GM23338 (cell line): ENCODE data around the gene UBE2J1.

Experiments
- CREB1 ChIP-seq: fragments of 250-450 bp; sonication (Bioruptor Pico); IDR thresholded peaks from 2 replicates; pipeline ENCODE4 v1.5.0; 2020; ENCODE audit warnings: low read depth, mild to moderate bottlenecking, moderate library complexity
- CTCF ChIP-seq, 2 experiments: fragments of 200-600 bp in 1 of 2; sonication (generic) in 1 of 2; conservative IDR thresholded peaks; 2 replicates each; pipeline versions ENCODE4 v1.5.1 to v1.6.1; 2016 to 2017; ENCODE audit warnings: antibody characterized with exemption in 2 of 2, low read depth in 2 of 2, mild to moderate bottlenecking in 2 of 2, moderate library complexity in 1 of 2
- ETS1 ChIP-seq: IDR thresholded peaks from 2 replicates; pipeline ENCODE4 v1.6.1; 2016; ENCODE audit warnings: antibody characterized with exemption
- EZH2 ChIP-seq: fragments of 200-600 bp; sonication (generic); IDR thresholded peaks from one replicate; pipeline ENCODE4 v1.8.0; 2017; ENCODE audit warnings: antibody characterized with exemption, mild to moderate bottlenecking, low read depth; ENCODE audit not compliant: unreplicated experiment
- EZH2phosphoT487 ChIP-seq: fragments of 200-600 bp; sonication (generic); IDR thresholded peaks from one replicate; pipeline ENCODE4 v1.8.1; 2018; ENCODE audit warnings: antibody characterized with exemption; ENCODE audit not compliant: unreplicated experiment
- JUNB ChIP-seq: IDR thresholded peaks from one replicate; pipeline ENCODE4 v1.6.1; 2016; ENCODE audit warnings: antibody characterized with exemption; ENCODE audit not compliant: unreplicated experiment
- NANOG ChIP-seq: IDR thresholded peaks from 2 replicates; pipeline ENCODE4 v1.6.1; 2016; ENCODE audit warnings: antibody characterized with exemption, borderline replicate concordance
- POLR2AphosphoS5 ChIP-seq: IDR thresholded peaks from 2 replicates; pipeline ENCODE4 v1.6.1; 2016; ENCODE audit warnings: antibody characterized with exemption, low read depth
- REST ChIP-seq: IDR thresholded peaks from one replicate; pipeline ENCODE4 v1.6.1; 2018; ENCODE audit warnings: antibody characterized with exemption; ENCODE audit not compliant: unreplicated experiment
- STAT1 ChIP-seq: IDR thresholded peaks from one replicate; pipeline ENCODE4 v1.6.1; 2016; ENCODE audit warnings: antibody characterized with exemption; ENCODE audit not compliant: unreplicated experiment
- ZNF114 ChIP-seq: fragments of 250-450 bp; sonication (Bioruptor Pico); IDR thresholded peaks from 2 replicates; pipeline ENCODE4 v1.5.0; 2020; ENCODE audit warnings: mild to moderate bottlenecking, moderate library complexity
- ZNF331 ChIP-seq: fragments of 250-450 bp; sonication (Bioruptor Pico); IDR thresholded peaks from 2 replicates; pipeline ENCODE4 v1.5.0; 2020; ENCODE audit warnings: low read depth, mild to moderate bottlenecking, moderate library complexity

GRCh38 chr6:89360415-89360999 lies 8.0 kb upstream of the UBE2J1 start:
- TF ChIP-seq CTCF (conservative IDR thresholded peaks at IDR 0.05; ENCODE audit: low read depth in 2 of 2) = no peak
- no peak for TF ChIP-seq EZH2phosphoT487
- no peak for TF ChIP-seq POLR2AphosphoS5
- TF ChIP-seq REST = no peak
- TF ChIP-seq EZH2 = no peak
- TF ChIP-seq ZNF114 (CRISPR knock-in tag) = no peak
- TF ChIP-seq JUNB = no peak
- no peak for TF ChIP-seq CREB1
- TF ChIP-seq ETS1 = no peak
- no peak for TF ChIP-seq STAT1
- no peak for TF ChIP-seq NANOG
- no peak for TF ChIP-seq ZNF331 (CRISPR knock-in tag)
